ENCODE measurements around the gene TMEM222. TPM values are rescaled to one million over a fixed set of nuclear protein-coding genes. Genes with fewer than 3 reads are reported as not detected.
"Not testable (repeated sequence)": the region's sequence is repeated elsewhere in the genome, so short reads cannot be mapped to it uniquely, and the experiment has no call there.

TMEM222 gene
- 26.7 and 39.3 TPM in 2 replicates for total RNA-seq (2014; rRNA removed; shearing (Covaris generic))

GRCh38 chr1:27321813-27322568, at the start of gene TMEM222:
TSS of gene TMEM222 (plus strand) at chr1:27322163. CDS start at chr1:27322198, 35 bp downstream.
- DNase-seq (ENCODE audit: low read depth in 1 of 2, low spot score in 2 of 2), result peak; percentile 95 to 97

GRCh38 chr1:27274204-27274603, 47.8 kb upstream of the TMEM222 start:
- H3K9me3 ChIP-seq (replicated peaks), result no peaks in the 10 kb centered on the region
- no peak for DNase-seq (ENCODE audit: low read depth in 1 of 2, low spot score in 2 of 2)
- no peaks in the 10 kb centered on the region for H3K27me3 ChIP-seq (replicated peaks)
- H3K27ac ChIP-seq, result no peak overlapping the region
- H3K4me1 ChIP-seq (replicated peaks), result no peaks in the 10 kb centered on the region
- H3K4me3 ChIP-seq, result no peak overlapping the region
- no peaks in the 10 kb centered on the region for H3K36me3 ChIP-seq

More at GRCh38 chr1:27321813-27322568, at the start of gene TMEM222:
- Histone ChIP-seq H3K36me3 (peaks cover 29% of the 10 kb centered on the region), H3K4me1 (replicated peaks) (peaks cover 13% of the 10 kb centered on the region), H3K4me3 (peak within 1 kb of the TSS; percentile 68), H3K27ac (peak within 1 kb of the TSS; percentile 71), H3K27me3 (replicated peaks) (no peaks in the 10 kb centered on the region), H3K9me3 (replicated peaks) (no peaks in the 10 kb centered on the region)

- H3K9me3 ChIP-seq (replicated peaks), result no peaks in the 10 kb centered on the region
- H3K4me1 ChIP-seq (replicated peaks), result no peaks in the 10 kb centered on the region
- no peak overlapping the region for H3K27ac ChIP-seq
- H3K27me3 ChIP-seq (replicated peaks), result no peaks in the 10 kb centered on the region
- H3K36me3 ChIP-seq, result no peaks in the 10 kb centered on the region
- no peak overlapping the region for H3K4me3 ChIP-seq
- no peak for DNase-seq (ENCODE audit: low read depth in 1 of 2, low spot score in 2 of 2)
Measured at GRCh38 chr1:27275696-27276095, 46.3 kb upstream of the TMEM222 start.

- Histone ChIP-seq H3K4me3 (no peak overlapping the region), H3K4me1 (replicated peaks) (no peaks in the 10 kb centered on the region), H3K36me3 (no peaks in the 10 kb centered on the region), H3K27ac (no peak overlapping the region), H3K9me3 (replicated peaks) (no peaks in the 10 kb centered on the region), H3K27me3 (replicated peaks) (no peaks in the 10 kb centered on the region)
- DNase-seq (ENCODE audit: low read depth in 1 of 2, low spot score in 2 of 2), result peak; percentile 57 to 88
Measured at GRCh38 chr1:27284425-27285273, 37.3 kb upstream of the TMEM222 start.

GRCh38 chr1:27285274-27285660, 36.7 kb upstream of the TMEM222 start:
- H3K4me1 ChIP-seq (replicated peaks), result no peaks in the 10 kb centered on the region
- no peaks in the 10 kb centered on the region for H3K9me3 ChIP-seq (replicated peaks)
- H3K36me3 ChIP-seq, result no peaks in the 10 kb centered on the region
- no peaks in the 10 kb centered on the region for H3K27me3 ChIP-seq (replicated peaks)
- DNase-seq (ENCODE audit: low read depth in 1 of 2, low spot score in 2 of 2), result no peak
- no peak overlapping the region for H3K4me3 ChIP-seq
- H3K27ac ChIP-seq, result no peak overlapping the region

- not testable (repeated sequence) for H3K4me1 ChIP-seq (replicated peaks); DNase-seq (ENCODE audit: low read depth in 1 of 2, low spot score in 2 of 2); H3K36me3 ChIP-seq; H3K4me3 ChIP-seq; H3K9me3 ChIP-seq (replicated peaks); H3K27ac ChIP-seq; H3K27me3 ChIP-seq (replicated peaks)
Measured at GRCh38 chr1:27285821-27286220, 36.1 kb upstream of the TMEM222 start.

GRCh38 chr1:27289125-27289524, 32.8 kb upstream of the TMEM222 start:
- not testable (repeated sequence) for H3K9me3 ChIP-seq (replicated peaks); H3K36me3 ChIP-seq; H3K4me3 ChIP-seq; H3K27ac ChIP-seq; H3K4me1 ChIP-seq (replicated peaks); H3K27me3 ChIP-seq (replicated peaks)
- DNase-seq (ENCODE audit: low read depth in 1 of 2, low spot score in 2 of 2), result peak in 1 of 2 experiments; percentile 32

GRCh38 chr1:27290581-27290980, 31.4 kb upstream of the TMEM222 start:
- no peak overlapping the region for H3K27ac ChIP-seq
- H3K4me1 ChIP-seq (replicated peaks), result peaks cover 5% of the 10 kb centered on the region; the same call in 1 of the 2 replicates
- peaks cover 6% of the 10 kb centered on the region; the same call in 1 of the 2 replicates for H3K36me3 ChIP-seq

GRCh38 chr1:27292106-27292505, 29.9 kb upstream of the TMEM222 start:
- Histone ChIP-seq H3K9me3 (replicated peaks) (no peaks in the 10 kb centered on the region), H3K36me3 (peaks cover 6% of the 10 kb centered on the region; the same call in 1 of the 2 replicates), H3K27ac (no peak overlapping the region), H3K4me1 (replicated peaks) (peaks cover 5% of the 10 kb centered on the region; the same call in 1 of the 2 replicates), H3K4me3 (no peak overlapping the region), H3K27me3 (replicated peaks) (no peaks in the 10 kb centered on the region)
- no peak for DNase-seq (ENCODE audit: low read depth in 1 of 2, low spot score in 2 of 2)

More at GRCh38 chr1:27290581-27290980, 31.4 kb upstream of the TMEM222 start:
- Histone ChIP-seq H3K27me3 (replicated peaks) (no peaks in the 10 kb centered on the region), H3K9me3 (replicated peaks) (no peaks in the 10 kb centered on the region), H3K4me3 (no peak overlapping the region)
- no peak for DNase-seq (ENCODE audit: low read depth in 1 of 2, low spot score in 2 of 2)

GRCh38 chr1:27293915-27294314, 28.0 kb upstream of the TMEM222 start:
- peaks cover 18% of the 10 kb centered on the region for H3K36me3 ChIP-seq

GRCh38 chr1:27296773-27297291, 25.1 kb upstream of the TMEM222 start:
- Histone ChIP-seq H3K4me1 (replicated peaks) (peaks cover 31% of the 10 kb centered on the region), H3K9me3 (replicated peaks) (no peaks in the 10 kb centered on the region), H3K27ac (no peak overlapping the region), H3K27me3 (replicated peaks) (no peaks in the 10 kb centered on the region), H3K4me3 (no peak overlapping the region), H3K36me3 (peaks cover 24% of the 10 kb centered on the region)
- peak; percentile 35 to 74 for DNase-seq (ENCODE audit: low read depth in 1 of 2, low spot score in 2 of 2)

More at GRCh38 chr1:27293915-27294314, 28.0 kb upstream of the TMEM222 start:
- DNase-seq (ENCODE audit: low read depth in 1 of 2, low spot score in 2 of 2), result no peak
- no peaks in the 10 kb centered on the region for H3K27me3 ChIP-seq (replicated peaks)
- H3K27ac ChIP-seq, result no peak overlapping the region
- no peaks in the 10 kb centered on the region for H3K9me3 ChIP-seq (replicated peaks)
- H3K4me1 ChIP-seq (replicated peaks), result peaks cover 7% of the 10 kb centered on the region
- no peak overlapping the region for H3K4me3 ChIP-seq

- Histone ChIP-seq H3K27ac (no peak overlapping the region), H3K4me1 (replicated peaks) (peaks cover 26% of the 10 kb centered on the region), H3K27me3 (replicated peaks) (no peaks in the 10 kb centered on the region), H3K9me3 (replicated peaks) (no peaks in the 10 kb centered on the region), H3K4me3 (no peak overlapping the region), H3K36me3 (peaks cover 25% of the 10 kb centered on the region)
- DNase-seq (ENCODE audit: low read depth in 1 of 2, low spot score in 2 of 2), result no peak
Measured at GRCh38 chr1:27297903-27298302, 24.1 kb upstream of the TMEM222 start.

- H3K36me3 ChIP-seq, result peaks cover 25% of the 10 kb centered on the region
- H3K27me3 ChIP-seq (replicated peaks), result no peaks in the 10 kb centered on the region
- peaks cover 26% of the 10 kb centered on the region for H3K4me1 ChIP-seq (replicated peaks)
- DNase-seq (ENCODE audit: low read depth in 1 of 2, low spot score in 2 of 2), result no peak
- no peaks in the 10 kb centered on the region for H3K9me3 ChIP-seq (replicated peaks)
- peak overlapping the region; percentile 74 for H3K27ac ChIP-seq
- no peak overlapping the region for H3K4me3 ChIP-seq
Measured at GRCh38 chr1:27298632-27299384, 23.2 kb upstream of the TMEM222 start.
